NCI-H1417 treated with DMSO at 0.1 percent for 48 hours (cell line): ENCODE results near the gene CEBPG.
A peak's percentile ranks its signal among the peaks of the same experiment; 100 is the strongest.

Experiments
- DNase-seq: peaks from one replicate; lab custom pipeline; 2025; lab: John Stamatoyannopoulos, UW

Gene CEBPG

GRCh38 chr19:33373453-33374235 lies at the start of gene CEBPG:
CEBPG (plus strand) TSS chr19:33373709; CDS start chr19:33379240, 5,531 bp downstream.
- DNase-seq: peak; percentile 54

- no peak for DNase-seq
Observed at GRCh38 chr19:33324628-33325027, 48.9 kb upstream of the CEBPG start.

- DNase-seq: no peak
Observed at GRCh38 chr19:33325920-33326319, 47.6 kb upstream of the CEBPG start.

- DNase-seq: no peak
Observed at GRCh38 chr19:33329060-33329459, 44.4 kb upstream of the CEBPG start.

- no peak for DNase-seq
Observed at GRCh38 chr19:33329736-33330135, 43.8 kb upstream of the CEBPG start.

- no peak for DNase-seq
Observed at GRCh38 chr19:33332248-33332647, 41.3 kb upstream of the CEBPG start.

GRCh38 chr19:33333151-33333550 lies 40.4 kb upstream of the CEBPG start:
- no peak for DNase-seq

- no peak for DNase-seq
Observed at GRCh38 chr19:33333642-33334041, 39.9 kb upstream of the CEBPG start.

- DNase-seq: no peak
Observed at GRCh38 chr19:33334271-33334670, 39.2 kb upstream of the CEBPG start.

- DNase-seq: no peak
Observed at GRCh38 chr19:33335446-33335845, 38.1 kb upstream of the CEBPG start.

- DNase-seq: no peak
Observed at GRCh38 chr19:33339016-33339984, 34.2 kb upstream of the CEBPG start.

GRCh38 chr19:33340991-33341390 lies 32.5 kb upstream of the CEBPG start:
- no peak for DNase-seq

GRCh38 chr19:33343301-33343700 lies 30.2 kb upstream of the CEBPG start:
- no peak for DNase-seq

GRCh38 chr19:33343859-33344572 lies 29.5 kb upstream of the CEBPG start:
- DNase-seq: no peak

- DNase-seq: no peak
Observed at GRCh38 chr19:33344573-33344925, 29.0 kb upstream of the CEBPG start.

- no peak for DNase-seq
Observed at GRCh38 chr19:33345163-33345562, 28.3 kb upstream of the CEBPG start.

- no peak for DNase-seq
Observed at GRCh38 chr19:33346665-33347064, 26.8 kb upstream of the CEBPG start.

- DNase-seq: no peak
Observed at GRCh38 chr19:33347300-33347699, 26.2 kb upstream of the CEBPG start.

GRCh38 chr19:33348301-33349010 lies 25.1 kb upstream of the CEBPG start:
- no peak for DNase-seq

- no peak for DNase-seq
Observed at GRCh38 chr19:33349319-33350289, 23.9 kb upstream of the CEBPG start.
